A549 treated with CpdA at 1 μM for 4 hours (cell line): ENCODE data around the gene RTL3. TPM values are rescaled to one million over a fixed set of nuclear protein-coding genes. Genes with fewer than 3 reads are reported as not detected.

Experiments used
- total RNA-seq: library from RNA; stranded (reverse); fragments of 200-300 nt; extraction: Qiagen RNA extraction; gene quantifications from 5 replicates; pipeline ENCODE4 v1.2.3, GENCODE V29; 2022; ENCODE audit warnings: low read depth

RTL3 gene, protein sequence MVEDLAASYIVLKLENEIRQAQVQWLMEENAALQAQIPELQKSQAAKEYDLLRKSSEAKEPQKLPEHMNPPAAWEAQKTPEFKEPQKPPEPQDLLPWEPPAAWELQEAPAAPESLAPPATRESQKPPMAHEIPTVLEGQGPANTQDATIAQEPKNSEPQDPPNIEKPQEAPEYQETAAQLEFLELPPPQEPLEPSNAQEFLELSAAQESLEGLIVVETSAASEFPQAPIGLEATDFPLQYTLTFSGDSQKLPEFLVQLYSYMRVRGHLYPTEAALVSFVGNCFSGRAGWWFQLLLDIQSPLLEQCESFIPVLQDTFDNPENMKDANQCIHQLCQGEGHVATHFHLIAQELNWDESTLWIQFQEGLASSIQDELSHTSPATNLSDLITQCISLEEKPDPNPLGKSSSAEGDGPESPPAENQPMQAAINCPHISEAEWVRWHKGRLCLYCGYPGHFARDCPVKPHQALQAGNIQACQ
- 0.02 TPM in 1 of 5 replicates, not detected in the others for total RNA-seq

DNA sequence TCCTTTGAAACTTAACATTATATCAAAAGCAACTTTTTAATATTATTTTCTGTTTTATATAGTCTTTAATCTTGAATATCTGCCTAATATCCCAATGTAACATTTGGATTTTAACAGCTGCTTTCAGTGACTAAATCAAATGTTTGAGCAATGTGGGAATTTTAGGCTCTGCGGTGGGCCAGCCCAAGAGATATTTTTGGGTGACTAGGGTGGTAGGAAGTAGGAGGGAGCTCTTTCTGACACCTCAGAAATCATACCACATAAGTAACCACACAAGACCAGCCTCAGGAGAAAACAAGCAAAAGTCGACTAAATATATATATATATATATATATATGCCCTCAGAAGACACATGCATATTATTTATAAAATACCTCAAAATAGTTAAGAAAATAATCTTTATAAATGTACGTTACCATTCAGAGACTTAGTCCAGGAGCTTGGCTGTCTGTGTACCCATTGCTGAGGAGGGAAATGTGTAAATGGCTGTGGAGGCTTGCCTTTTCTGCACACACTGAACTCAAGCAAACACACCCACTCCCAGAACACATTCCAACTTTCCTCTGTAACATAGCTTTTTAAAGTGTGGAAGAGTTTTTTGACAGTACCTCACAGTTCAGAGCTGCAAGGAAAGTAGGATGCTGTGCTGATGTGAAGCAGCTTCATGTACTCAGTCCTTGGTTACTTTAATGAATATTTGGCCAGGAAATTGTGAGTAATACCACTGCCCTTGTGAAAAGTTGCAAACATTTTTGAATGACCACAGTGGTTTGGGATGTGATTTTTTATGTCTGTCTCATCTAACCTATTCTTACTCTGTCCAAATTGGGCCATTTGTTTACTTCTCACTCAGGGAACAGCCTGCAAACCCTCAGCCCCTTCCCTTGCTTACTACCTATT, at the start of gene RTL3:
Gene RTL3 (minus strand): TSS at position 484 of the 900 bp plus-strand sequence. CDS start 908 bp downstream, outside the sequence.

Other genes with a start within 250 kb of the RTL3 start
- not detected in 5 replicates for gene LPAR4, start 88.4 kb upstream of the RTL3 start, total RNA-seq